GM19372 (cell line): ENCODE data around the gene CDK18.

Source experiments
- ATAC-seq: cut with Tn5 transposase; IDR thresholded peaks from one replicate; pipeline ENCODE4 v1.9.1; 2021; ENCODE audit warnings: mild to moderate bottlenecking, low read depth, moderate library complexity; ENCODE audit not compliant: unreplicated experiment

The CDK18 gene

DNA sequence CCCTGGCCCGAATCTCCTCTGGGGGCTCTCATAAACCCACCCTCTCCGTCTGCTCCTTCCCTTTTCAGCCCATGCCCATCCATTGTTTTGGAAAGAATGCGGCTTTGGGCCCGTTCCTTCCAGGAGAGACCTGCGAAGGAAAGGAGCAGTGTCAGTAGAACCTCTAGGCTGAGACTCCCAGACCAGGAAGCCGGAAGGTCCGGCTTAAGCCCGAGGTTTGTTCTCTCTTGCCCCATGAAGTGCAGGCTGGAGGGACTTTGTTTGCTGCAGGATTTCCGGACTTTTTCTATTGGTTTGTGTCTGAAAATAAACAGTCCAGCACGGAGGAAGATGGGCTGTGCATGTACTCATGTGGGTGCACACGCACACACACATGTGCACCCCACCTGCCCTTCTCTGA, 77.6 kb downstream of the CDK18 start:
- ATAC-seq, result no peak
